Adrenal gland (tissue), 12 donors: ENCODE measurements around the gene GOLGB1. TPM values are rescaled to one million over a fixed set of nuclear protein-coding genes. Genes with fewer than 3 reads are reported as not detected.

ENCODE experiments used
- DNase-seq, 7 donors: peaks; one replicate each; pipeline ENCODE4 v3.0.0-alpha.2; 2019 to 2020
- H3K27ac ChIP-seq, 5 donors: fragments of 200-600 bp; sonication (generic) in 4 of 5; 1 replicate in 3 of 5; 2 replicates in 2 of 5; pipeline versions ENCODE4 v1.5.1 to v1.8.0; 2016 to 2020; ENCODE audit warnings: mild to moderate bottlenecking in 1 of 5
- H3K27me3 ChIP-seq: fragments of 200-600 bp; 2 replicates; pipeline ENCODE4 v1.8.0; 2021
- H3K36me3 ChIP-seq, 2 donors: fragments of 200-600 bp; replicated peaks in 1 of 2; 1 replicate in 1 of 2; 2 replicates in 1 of 2; pipeline versions ENCODE4 v1.5.1 to v1.8.0; 2018 to 2022
- H3K4me1 ChIP-seq, 2 donors: fragments of 200-600 bp; replicated peaks in 1 of 2; 1 replicate in 1 of 2; 2 replicates in 1 of 2; pipeline versions ENCODE4 v1.5.1 to v1.8.0; 2018 to 2021
- H3K4me3 ChIP-seq, 4 donors: fragments of 200-600 bp; sonication (generic) in 3 of 4; one replicate each; pipeline ENCODE4 v1.5.1; 2016 to 2018
- H3K9me3 ChIP-seq, 3 donors: fragments of 200-600 bp; sonication (generic) in 1 of 3; replicated peaks in 1 of 3; 1 replicate in 2 of 3; 2 replicates in 1 of 3; pipeline versions ENCODE4 v1.5.1 to v1.8.0; 2016 to 2021
- CTCF ChIP-seq, 6 experiments: fragments of 450-650 bp in 4 of 6; fragments of 200-600 bp in 2 of 6; sonication (generic) in 1 of 6; IDR thresholded peaks; 1 replicate in 5 of 6; 2 replicates in 1 of 6; pipeline versions ENCODE4 v1.5.1 to v1.8.0; 2016 to 2021; ENCODE audit warnings: antibody characterized with exemption in 6 of 6, mild to moderate bottlenecking in 2 of 6, moderate library complexity in 1 of 6
- POLR2A ChIP-seq, 2 donors: fragments of 450-650 bp; IDR thresholded peaks; one replicate each; pipeline ENCODE4 v1.6.1; 2017; ENCODE audit warnings: antibody characterized with exemption in 2 of 2, mild to moderate bottlenecking in 2 of 2, moderate library complexity in 1 of 2
- WGBS, 4 donors: extraction: QIAGEN DNeasy Blood & Tissue Kit in 2 of 4; methylation state at CpG; one replicate each; pipeline versions ENCODE4 v1.1.5 to v1.1.7; 2013 to 2017; 5-methylcytosine and 5-hydroxymethylcytosine counted together
- intact Hi-C, 2 donors: fragments of 100-400 bp; cut with DNase I; formaldehyde crosslinking; loops; one replicate each; pipeline versions ENCODE4 v1.14.1 to v1.15.0; 2022 to 2023
- polyA plus RNA-seq, 3 donors: library from polyadenylated mRNA; stranded (reverse); fragments of 200-250 nt in 2 of 3; fragments of 350-450 nt in 1 of 3; fragmentation: Illumina TruSeq in 1 of 3; extraction: RNeasy Lipid Tissue Mini Kit (QIAGEN cat#74804) in 1 of 3; gene quantifications; one replicate each; pipeline ENCODE4 v1.2.3, GENCODE V29; 2013 to 2014
- total RNA-seq, 9 donors: library from RNA; depleted of rRNA in 4 of 9; stranded (reverse); fragments of >200 nt in 4 of 9; fragments of 120-200 nt in 1 of 9; fragmentation: NEBNext Ultra II Directional in 1 of 9; extraction: Animal tissue kit (Norgen Biotek cat#: 25700) in 1 of 9; gene quantifications; one replicate each; pipeline versions ENCODE4 v1.1.0 to v1.2.4, GENCODE V29; 2013 to 2023
- donor health status: healthy with polysubstance abuse.
- donor health status: Bipolar disorder and iron deficiency.
- donor health status: DM: yes; HTN: yes; CAD: no.
- donor health status: DM: no; HTN: no; CAD: no.
- donor health status: DM: no; HTN: no; CAD: no.
- donor health status: DM: yes; HTN: yes; CAD: no.

GOLGB1 gene
- total and polyA plus RNA-seq, 12 donors: 31.6 to 118 (median 73.3) TPM

GRCh38 chr3:121629601-121630000 is 119.9 kb downstream of the GOLGB1 start:
- Histone ChIP-seq H3K4me1 (no peaks in the 10 kb centered on the region), H3K4me3 (no peak overlapping the region), H3K36me3 (no peaks in the 10 kb centered on the region), H3K27me3 (no peaks in the 10 kb centered on the region), H3K27ac (no peak overlapping the region), H3K9me3 (no peaks in the 10 kb centered on the region)
- whole genome bisulfite sequencing, 4 donors: 88 to 93% (median 91%) methylated on average over 6 of the region's 6 CpGs
- TF ChIP-seq CTCF (IDR thresholded peaks at IDR 0.05) (no peak), POLR2A (IDR thresholded peaks at IDR 0.05) (no peak)
- DNase-seq: no peak
- intact Hi-C loops: no loop called here

- H3K9me3 ChIP-seq: no peaks in the 10 kb centered on the region
- intact Hi-C loops: no loop called here
- 64 to 78% (median 70%) methylated on average over 3 of the region's 3 CpGs for WGBS, 4 donors
- DNase-seq: no peak
- no peak for TF ChIP-seq CTCF (IDR thresholded peaks at IDR 0.05)
- TF ChIP-seq POLR2A (IDR thresholded peaks at IDR 0.05): no peak
- H3K27me3 ChIP-seq: no peaks in the 10 kb centered on the region
- peak overlapping the region in 1 of 5 donors; percentile 61 for H3K27ac ChIP-seq
- H3K4me3 ChIP-seq: no peak overlapping the region
- H3K4me1 ChIP-seq: no peaks in the 10 kb centered on the region
- no peaks in the 10 kb centered on the region for H3K36me3 ChIP-seq
These were observed 121.9 kb downstream of the GOLGB1 start for GRCh38 chr3:121627622-121628021.

- Histone ChIP-seq H3K9me3 (no peaks in the 10 kb centered on the region), H3K4me1 (no peaks in the 10 kb centered on the region), H3K4me3 (no peak overlapping the region), H3K27ac (no peak overlapping the region), H3K27me3 (no peaks in the 10 kb centered on the region), H3K36me3 (no peaks in the 10 kb centered on the region)
- DNase-seq: no peak
- TF ChIP-seq CTCF (IDR thresholded peaks at IDR 0.05) (no peak), POLR2A (IDR thresholded peaks at IDR 0.05) (no peak)
- WGBS, 4 donors: 70 to 83% (median 79%) methylated on average over 4 of the region's 4 CpGs
- intact Hi-C loops: no loop called here
These were observed 122.3 kb downstream of the GOLGB1 start for GRCh38 chr3:121627211-121627610.

- H3K27ac ChIP-seq: no peak overlapping the region
These were observed 123.0 kb downstream of the GOLGB1 start for GRCh38 chr3:121626495-121626894.

More at GRCh38 chr3:121626495-121626894, 123.0 kb downstream of the GOLGB1 start:
- no peaks in the 10 kb centered on the region for H3K9me3 ChIP-seq
- TF ChIP-seq CTCF (IDR thresholded peaks at IDR 0.05): no peak
- TF ChIP-seq POLR2A (IDR thresholded peaks at IDR 0.05): no peak
- WGBS, 4 donors: 88 to 100% (median 95%) methylated on average over 4 of the region's 4 CpGs
- no peak overlapping the region for H3K4me3 ChIP-seq
- intact Hi-C loops: no loop called here
- H3K27me3 ChIP-seq: no peaks in the 10 kb centered on the region
- DNase-seq: no peak
- no peaks in the 10 kb centered on the region for H3K4me1 ChIP-seq
- no peaks in the 10 kb centered on the region for H3K36me3 ChIP-seq
